Nephron (organoid): ENCODE data around the gene CRMP1.

ENCODE experiments used
- H3K27ac Mint-ChIP-seq, 3 experiments: 2 replicates each; pipeline ENCODE4 v1.8.0; 2020; ENCODE audit warnings: mixed read lengths in 3 of 3, mild to moderate bottlenecking in 2 of 3, moderate library complexity in 1 of 3
- H3K27me3 Mint-ChIP-seq: 2 replicates; pipeline ENCODE4 v1.8.0; 2021; ENCODE audit warnings: low read depth, mild to moderate bottlenecking, moderate library complexity, mixed read lengths
- H3K36me3 Mint-ChIP-seq: 2 replicates; pipeline ENCODE4 v1.8.0; 2020; ENCODE audit warnings: low read depth, mixed read lengths
- H3K4me1 Mint-ChIP-seq: 2 replicates; pipeline ENCODE4 v1.8.0; 2020; ENCODE audit warnings: mixed read lengths
- H3K4me3 Mint-ChIP-seq, 3 experiments: 2 replicates each; pipeline ENCODE4 v1.8.0; 2020; ENCODE audit warnings: mild to moderate bottlenecking in 3 of 3, mixed read lengths in 3 of 3, moderate library complexity in 2 of 3
- H3K9me3 Mint-ChIP-seq: 2 replicates; pipeline ENCODE4 v1.8.0; 2020; ENCODE audit warnings: mixed read lengths
- CTCF ChIP-seq, 3 experiments: fragments of 200-600 bp; sonication (generic); IDR thresholded peaks; one replicate each; pipeline ENCODE4 v1.5.0; 2021; ENCODE audit warnings: antibody characterized with exemption in 3 of 3; ENCODE audit not compliant: unreplicated experiment in 3 of 3

CRMP1 gene

GRCh38 chr4:5810151-5810550 is 82.7 kb downstream of the CRMP1 start:
- TF ChIP-seq CTCF (IDR thresholded peaks at IDR 0.05; ENCODE audit: unreplicated experiment in 3 of 3), result no peak
- peaks cover 3% of the 10 kb centered on the region for H3K4me1 Mint-ChIP-seq
- H3K27me3 Mint-ChIP-seq, result peaks cover 3% of the 10 kb centered on the region
- H3K9me3 Mint-ChIP-seq, result no peaks in the 10 kb centered on the region
- H3K4me3 Mint-ChIP-seq, result no peak overlapping the region
- peaks cover 66% of the 10 kb centered on the region for H3K36me3 Mint-ChIP-seq
- H3K27ac Mint-ChIP-seq, result no peak overlapping the region

GRCh38 chr4:5809216-5809776 is 83.6 kb downstream of the CRMP1 start:
- Mint-ChIP-seq H3K4me1 (no peaks in the 10 kb centered on the region), H3K4me3 (no peak overlapping the region), H3K27ac (no peak overlapping the region), H3K36me3 (peaks cover 65% of the 10 kb centered on the region), H3K27me3 (peaks cover 3% of the 10 kb centered on the region), H3K9me3 (no peaks in the 10 kb centered on the region)
- TF ChIP-seq CTCF (IDR thresholded peaks at IDR 0.05; ENCODE audit: unreplicated experiment in 3 of 3), result no peak

GRCh38 chr4:5808081-5808741 is 84.7 kb downstream of the CRMP1 start:
- H3K9me3 Mint-ChIP-seq, result no peaks in the 10 kb centered on the region
- H3K27ac Mint-ChIP-seq, result no peak overlapping the region
- H3K27me3 Mint-ChIP-seq, result peaks cover 3% of the 10 kb centered on the region
- no peaks in the 10 kb centered on the region for H3K4me1 Mint-ChIP-seq
- TF ChIP-seq CTCF (IDR thresholded peaks at IDR 0.05; ENCODE audit: unreplicated experiment in 3 of 3), result no peak
- no peak overlapping the region for H3K4me3 Mint-ChIP-seq
- H3K36me3 Mint-ChIP-seq, result peaks cover 66% of the 10 kb centered on the region

- Mint-ChIP-seq H3K9me3 (no peaks in the 10 kb centered on the region), H3K4me3 (no peak overlapping the region), H3K36me3 (peaks cover 65% of the 10 kb centered on the region), H3K27me3 (no peaks in the 10 kb centered on the region), H3K27ac (no peak overlapping the region), H3K4me1 (no peaks in the 10 kb centered on the region)
- no peak for TF ChIP-seq CTCF (IDR thresholded peaks at IDR 0.05; ENCODE audit: unreplicated experiment in 3 of 3)
Measured at GRCh38 chr4:5805270-5805669, 87.6 kb downstream of the CRMP1 start.

GRCh38 chr4:5804656-5805055 is 88.2 kb downstream of the CRMP1 start:
- no peaks in the 10 kb centered on the region for H3K4me1 Mint-ChIP-seq
- no peaks in the 10 kb centered on the region for H3K9me3 Mint-ChIP-seq
- H3K27ac Mint-ChIP-seq, result no peak overlapping the region
- TF ChIP-seq CTCF (IDR thresholded peaks at IDR 0.05; ENCODE audit: unreplicated experiment in 3 of 3), result no peak
- no peaks in the 10 kb centered on the region for H3K27me3 Mint-ChIP-seq
- peaks cover 63% of the 10 kb centered on the region for H3K36me3 Mint-ChIP-seq
- no peak overlapping the region for H3K4me3 Mint-ChIP-seq

GRCh38 chr4:5802565-5802964 is 90.3 kb downstream of the CRMP1 start:
- H3K4me3 Mint-ChIP-seq, result no peak overlapping the region
- peaks cover 55% of the 10 kb centered on the region for H3K36me3 Mint-ChIP-seq
- H3K27ac Mint-ChIP-seq, result no peak overlapping the region
- TF ChIP-seq CTCF (IDR thresholded peaks at IDR 0.05; ENCODE audit: unreplicated experiment in 3 of 3), result no peak
- no peaks in the 10 kb centered on the region for H3K27me3 Mint-ChIP-seq
- no peaks in the 10 kb centered on the region for H3K4me1 Mint-ChIP-seq
- H3K9me3 Mint-ChIP-seq, result no peaks in the 10 kb centered on the region
